Peyer's patch (tissue), 4 donors: ENCODE results near the gene CILP2. TPM values are rescaled to one million over a fixed set of nuclear protein-coding genes. Genes with fewer than 3 reads are reported as not detected.

Source experiments
- DNase-seq, 3 donors: peaks; one replicate each; pipeline ENCODE4 v3.0.0-alpha.2; 2017 to 2019
- H3K27ac ChIP-seq, 4 donors: fragments of 200-600 bp; sonication (generic); one replicate each; pipeline ENCODE4 v1.5.1; 2016 to 2019
- H3K27me3 ChIP-seq, 2 donors: fragments of 200-600 bp; sonication (generic); one replicate each; pipeline ENCODE4 v1.5.1; 2019
- H3K36me3 ChIP-seq, 3 donors: fragments of 200-600 bp; sonication (generic); one replicate each; pipeline ENCODE4 v1.5.1; 2016 to 2019
- H3K4me1 ChIP-seq, 4 donors: fragments of 200-600 bp; sonication (generic); one replicate each; pipeline ENCODE4 v1.5.1; 2016 to 2019
- H3K4me3 ChIP-seq, 4 donors: fragments of 200-600 bp; sonication (generic); 1 replicate in 3 of 4; 2 replicates in 1 of 4; pipeline ENCODE4 v1.5.1; 2016 to 2019; ENCODE audit warnings: mild to moderate bottlenecking in 1 of 4
- H3K9me3 ChIP-seq, 4 donors: fragments of 200-600 bp; sonication (generic); one replicate each; pipeline ENCODE4 v1.5.1; 2016 to 2019; ENCODE audit warnings: mild to moderate bottlenecking in 1 of 4
- POLR2A ChIP-seq, 2 donors: fragments of 450-650 bp; IDR thresholded peaks; one replicate each; pipeline ENCODE4 v1.5.1; 2017; ENCODE audit warnings: antibody characterized with exemption in 2 of 2, mild to moderate bottlenecking in 2 of 2, moderate library complexity in 2 of 2
- total RNA-seq, 4 donors: library from RNA; depleted of rRNA; stranded (reverse); fragments of >200 nt; gene quantifications; one replicate each; pipeline ENCODE4 v1.1.0, GENCODE V29; 2016
- TF ChIP-seq, protein P1 (sequence below), 6 experiments: fragments of 450-650 bp in 4 of 6; fragments of 200-600 bp in 2 of 6; sonication (generic) in 1 of 6; IDR thresholded peaks; one replicate each; pipeline ENCODE4 v1.5.1; 2017 to 2019; ENCODE audit warnings: antibody characterized with exemption in 6 of 6, mild to moderate bottlenecking in 3 of 6, moderate library complexity in 1 of 6

Gene CILP2
- total RNA-seq, 4 donors from 2014 or later: not detected

DNA sequence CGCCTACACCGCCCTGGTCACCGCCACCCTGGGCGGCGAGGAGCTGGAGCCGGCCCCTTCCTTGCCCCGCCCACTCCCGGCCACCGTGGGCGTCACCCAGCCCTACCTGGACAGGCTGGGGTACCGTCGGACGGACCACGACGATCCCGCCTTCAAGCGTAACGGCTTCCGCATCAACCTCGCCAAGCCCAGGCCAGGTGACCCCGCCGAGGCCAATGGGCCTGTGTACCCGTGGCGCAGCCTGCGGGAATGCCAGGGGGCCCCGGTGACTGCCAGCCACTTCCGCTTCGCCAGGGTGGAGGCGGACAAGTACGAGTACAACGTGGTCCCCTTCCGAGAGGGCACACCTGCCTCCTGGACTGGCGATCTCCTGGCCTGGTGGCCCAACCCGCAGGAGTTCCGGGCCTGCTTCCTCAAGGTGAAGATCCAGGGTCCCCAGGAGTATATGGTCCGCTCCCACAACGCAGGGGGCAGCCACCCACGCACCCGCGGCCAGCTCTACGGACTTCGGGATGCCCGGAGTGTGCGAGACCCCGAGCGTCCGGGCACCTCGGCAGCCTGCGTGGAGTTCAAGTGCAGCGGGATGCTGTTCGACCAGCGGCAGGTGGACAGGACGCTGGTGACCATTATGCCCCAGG is 7.0 kb downstream of the CILP2 start:
- peaks cover 0 to 11% of the 10 kb centered on the region in 2 donors for H3K27me3 ChIP-seq
- no peak for TF ChIP-seq POLR2A (IDR thresholded peaks at IDR 0.05)
- TF ChIP-seq, protein P1, sequence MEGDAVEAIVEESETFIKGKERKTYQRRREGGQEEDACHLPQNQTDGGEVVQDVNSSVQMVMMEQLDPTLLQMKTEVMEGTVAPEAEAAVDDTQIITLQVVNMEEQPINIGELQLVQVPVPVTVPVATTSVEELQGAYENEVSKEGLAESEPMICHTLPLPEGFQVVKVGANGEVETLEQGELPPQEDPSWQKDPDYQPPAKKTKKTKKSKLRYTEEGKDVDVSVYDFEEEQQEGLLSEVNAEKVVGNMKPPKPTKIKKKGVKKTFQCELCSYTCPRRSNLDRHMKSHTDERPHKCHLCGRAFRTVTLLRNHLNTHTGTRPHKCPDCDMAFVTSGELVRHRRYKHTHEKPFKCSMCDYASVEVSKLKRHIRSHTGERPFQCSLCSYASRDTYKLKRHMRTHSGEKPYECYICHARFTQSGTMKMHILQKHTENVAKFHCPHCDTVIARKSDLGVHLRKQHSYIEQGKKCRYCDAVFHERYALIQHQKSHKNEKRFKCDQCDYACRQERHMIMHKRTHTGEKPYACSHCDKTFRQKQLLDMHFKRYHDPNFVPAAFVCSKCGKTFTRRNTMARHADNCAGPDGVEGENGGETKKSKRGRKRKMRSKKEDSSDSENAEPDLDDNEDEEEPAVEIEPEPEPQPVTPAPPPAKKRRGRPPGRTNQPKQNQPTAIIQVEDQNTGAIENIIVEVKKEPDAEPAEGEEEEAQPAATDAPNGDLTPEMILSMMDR (IDR thresholded peaks at IDR 0.05): no peak

DNA sequence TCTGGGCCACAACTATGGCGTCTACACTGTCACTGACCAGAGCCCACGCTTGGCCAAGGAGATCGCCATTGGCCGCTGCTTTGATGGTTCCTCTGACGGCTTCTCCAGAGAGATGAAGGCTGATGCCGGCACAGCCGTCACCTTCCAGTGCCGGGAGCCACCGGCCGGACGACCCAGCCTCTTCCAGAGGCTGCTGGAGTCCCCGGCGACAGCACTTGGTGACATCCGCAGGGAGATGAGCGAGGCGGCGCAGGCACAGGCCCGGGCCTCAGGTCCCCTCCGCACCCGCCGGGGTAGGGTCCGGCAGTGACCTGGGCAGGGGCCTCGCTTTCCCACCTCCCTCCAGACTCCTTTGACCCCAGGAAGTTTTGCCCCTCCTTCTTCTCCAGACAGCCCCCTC is 7.6 kb downstream of the CILP2 start:
- peaks cover 0 to 5% of the 10 kb centered on the region in 2 donors for H3K27me3 ChIP-seq
- TF ChIP-seq, protein P1 (IDR thresholded peaks at IDR 0.05): no peak
- no peak for TF ChIP-seq POLR2A (IDR thresholded peaks at IDR 0.05)
- no peak for DNase-seq
- no peaks in the 10 kb centered on the region for H3K36me3 ChIP-seq
- H3K9me3 ChIP-seq: no peaks in the 10 kb centered on the region
- no peak overlapping the region for H3K27ac ChIP-seq
- no peak overlapping the region for H3K4me3 ChIP-seq
- peaks cover 0 to 10% (median 9%) of the 10 kb centered on the region in 4 donors for H3K4me1 ChIP-seq

More for the DNA sequence above, 7.0 kb downstream of the CILP2 start:
- Histone ChIP-seq H3K4me1 (peaks cover 0 to 16% (median 15%) of the 10 kb centered on the region in 4 donors), H3K9me3 (no peaks in the 10 kb centered on the region), H3K27ac (no peak overlapping the region), H3K4me3 (no peak overlapping the region), H3K36me3 (no peaks in the 10 kb centered on the region)
- no peak for DNase-seq

DNA sequence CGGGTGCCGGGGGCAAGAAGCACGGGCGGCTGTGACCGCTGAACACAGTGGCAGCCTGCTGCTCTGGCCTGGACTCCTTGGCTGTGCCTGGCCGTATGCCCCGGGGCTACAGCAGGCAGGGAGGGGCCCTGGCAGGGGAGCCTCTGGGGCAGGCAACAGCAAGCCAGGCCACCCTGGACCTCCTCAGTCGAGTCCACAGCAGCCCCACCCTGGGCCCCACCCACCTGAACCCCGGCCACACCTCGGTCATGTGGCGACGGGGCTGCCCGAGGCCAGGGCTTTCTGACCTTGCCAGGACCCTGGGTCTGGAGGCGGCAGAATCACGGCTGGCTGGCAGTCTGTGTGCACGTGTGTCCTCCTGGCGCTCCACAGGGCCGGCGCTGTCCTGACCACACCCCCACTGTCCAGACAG is 8.7 kb downstream of the CILP2 start:
- no peak for DNase-seq
- H3K4me3 ChIP-seq: no peak overlapping the region
- H3K9me3 ChIP-seq: no peaks in the 10 kb centered on the region
- no peak overlapping the region for H3K27ac ChIP-seq
- H3K4me1 ChIP-seq: no peaks in the 10 kb centered on the region
- no peaks in the 10 kb centered on the region for H3K27me3 ChIP-seq
- TF ChIP-seq POLR2A (IDR thresholded peaks at IDR 0.05): no peak
- TF ChIP-seq, protein P1 (IDR thresholded peaks at IDR 0.05): no peak
- no peaks in the 10 kb centered on the region for H3K36me3 ChIP-seq

GRCh38 chr19:19547674-19548336 is 9.7 kb downstream of the CILP2 start:
- no peak overlapping the region for H3K4me3 ChIP-seq
- no peaks in the 10 kb centered on the region for H3K27me3 ChIP-seq
- H3K27ac ChIP-seq: no peak overlapping the region
- no peak for TF ChIP-seq POLR2A (IDR thresholded peaks at IDR 0.05)
- TF ChIP-seq, protein P1 (IDR thresholded peaks at IDR 0.05): no peak
- no peak for DNase-seq
- no peaks in the 10 kb centered on the region for H3K9me3 ChIP-seq
- no peaks in the 10 kb centered on the region for H3K36me3 ChIP-seq
- H3K4me1 ChIP-seq: no peaks in the 10 kb centered on the region

GRCh38 chr19:19548915-19549759 is 11.1 kb downstream of the CILP2 start:
- H3K9me3 ChIP-seq: no peaks in the 10 kb centered on the region
- no peak for DNase-seq
- TF ChIP-seq POLR2A (IDR thresholded peaks at IDR 0.05): no peak
- TF ChIP-seq, protein P1 (IDR thresholded peaks at IDR 0.05): no peak
- H3K4me1 ChIP-seq: no peaks in the 10 kb centered on the region
- H3K36me3 ChIP-seq: no peaks in the 10 kb centered on the region
- H3K27me3 ChIP-seq: no peaks in the 10 kb centered on the region
- no peak overlapping the region for H3K27ac ChIP-seq
- no peak overlapping the region for H3K4me3 ChIP-seq
